ENCODE results near the gene TFIP11.

- TF ChIP-seq POLR2A (IDR thresholded peaks at IDR 0.05) = no peak
- TF ChIP-seq, protein P1, sequence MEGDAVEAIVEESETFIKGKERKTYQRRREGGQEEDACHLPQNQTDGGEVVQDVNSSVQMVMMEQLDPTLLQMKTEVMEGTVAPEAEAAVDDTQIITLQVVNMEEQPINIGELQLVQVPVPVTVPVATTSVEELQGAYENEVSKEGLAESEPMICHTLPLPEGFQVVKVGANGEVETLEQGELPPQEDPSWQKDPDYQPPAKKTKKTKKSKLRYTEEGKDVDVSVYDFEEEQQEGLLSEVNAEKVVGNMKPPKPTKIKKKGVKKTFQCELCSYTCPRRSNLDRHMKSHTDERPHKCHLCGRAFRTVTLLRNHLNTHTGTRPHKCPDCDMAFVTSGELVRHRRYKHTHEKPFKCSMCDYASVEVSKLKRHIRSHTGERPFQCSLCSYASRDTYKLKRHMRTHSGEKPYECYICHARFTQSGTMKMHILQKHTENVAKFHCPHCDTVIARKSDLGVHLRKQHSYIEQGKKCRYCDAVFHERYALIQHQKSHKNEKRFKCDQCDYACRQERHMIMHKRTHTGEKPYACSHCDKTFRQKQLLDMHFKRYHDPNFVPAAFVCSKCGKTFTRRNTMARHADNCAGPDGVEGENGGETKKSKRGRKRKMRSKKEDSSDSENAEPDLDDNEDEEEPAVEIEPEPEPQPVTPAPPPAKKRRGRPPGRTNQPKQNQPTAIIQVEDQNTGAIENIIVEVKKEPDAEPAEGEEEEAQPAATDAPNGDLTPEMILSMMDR (IDR thresholded peaks at IDR 0.05) = no peak
Observed at GRCh38 chr22:26503758-26504157, 8.5 kb downstream of the TFIP11 start.

Data from prostate gland (tissue), 2 donors.